ENCODE data around the gene CKAP5. TPM values are rescaled to one million over a fixed set of nuclear protein-coding genes. Genes with fewer than 3 reads are reported as not detected.

The CKAP5 gene
- total RNA-seq, 1 experiment from 2014 or later, result 190 TPM

DNA sequence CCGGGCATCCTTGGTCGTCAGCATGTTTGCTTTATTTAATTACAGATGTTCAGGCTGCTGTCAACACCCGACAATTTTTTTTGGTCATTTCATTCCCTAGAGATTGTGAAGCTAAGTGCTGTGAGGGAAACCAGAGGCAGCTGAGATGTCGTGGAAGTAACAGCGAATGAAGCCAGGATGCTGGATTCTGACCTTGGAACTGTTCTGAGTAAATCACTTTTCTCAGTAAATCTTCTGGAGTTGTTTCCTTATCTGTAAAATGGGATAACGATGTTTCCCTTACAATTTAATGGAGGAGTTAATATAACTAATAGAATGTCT, 390 bp upstream of the CKAP5 start:
- no CpG with 5 or more reads among the region's 6 CpGs for WGBS (ENCODE audit: extremely low coverage, insufficient read length, low lambda C conversion rate)
- no peak overlapping the region for H2BK15ac ChIP-seq (ENCODE audit: low read depth, low read length)

More for the DNA sequence above, 390 bp upstream of the CKAP5 start:
- Histone ChIP-seq H2AK5ac (ENCODE audit: insufficient read length, low read length) (no peak overlapping the region), H3K56ac (ENCODE audit: insufficient read length, low read depth, low read length) (no peak overlapping the region), H3K9me3 (ENCODE audit: control insufficient read depth, low read depth, low read length) (no peaks in the 10 kb centered on the region), H3K4me2 (ENCODE audit: insufficient read depth, insufficient read length, low read length) (peak overlapping the region; percentile 63), H3K4me1 (ENCODE audit: insufficient read depth, low read length) (no peaks in the 10 kb centered on the region), H2BK12ac (ENCODE audit: insufficient read length, low read depth, low read length) (no peak overlapping the region), H3K27ac (ENCODE audit: insufficient read length, low read depth, low read length) (no peak overlapping the region), H3K23me2 (ENCODE audit: insufficient read length, low read depth, low read length, poor library complexity, severe bottlenecking) (no peaks in the 10 kb centered on the region), H4K5ac (ENCODE audit: insufficient read length, low read depth, low read length) (no peak overlapping the region), H2AFZ (ENCODE audit: low read length) (no peak overlapping the region), H3K79me1 (ENCODE audit: insufficient read depth, low read depth, low read length, poor library complexity, severe bottlenecking) (no peaks in the 10 kb centered on the region), H4K91ac (ENCODE audit: insufficient read length, low read depth, low read length) (no peak overlapping the region), H3K27me3 (ENCODE audit: insufficient read depth, low read length) (no peaks in the 10 kb centered on the region), H4K20me1 (ENCODE audit: control insufficient read depth, insufficient read depth, insufficient read length) (no peaks in the 10 kb centered on the region), H3K18ac (ENCODE audit: insufficient read length, low read depth, low read length) (no peak overlapping the region), H3T11ph (ENCODE audit: low read length) (no peak overlapping the region), H3K9ac (ENCODE audit: extremely low read depth, insufficient read length, low read length) (peak overlapping the region; percentile 1), H3K4ac (ENCODE audit: low read depth, low read length) (no peak overlapping the region), H4K8ac (replicated peaks; ENCODE audit: insufficient read length, low read depth, low read length) (no peak overlapping the region), H3K14ac (ENCODE audit: insufficient read depth, low read length) (no peak overlapping the region), H2BK20ac (ENCODE audit: low read depth, low read length, poor library complexity, severe bottlenecking) (no peak overlapping the region), H3K23ac (ENCODE audit: insufficient read length, low read depth, low read length) (no peak overlapping the region), H2BK120ac (ENCODE audit: low read depth, low read length, poor library complexity, severe bottlenecking) (no peak overlapping the region), H3K79me2 (ENCODE audit: insufficient read depth, low read length) (peaks cover 27% of the 10 kb centered on the region; the same call in 1 of the 2 replicates), H2BK5ac (ENCODE audit: insufficient read length, low read length) (no peak overlapping the region)
- Mint-ChIP-seq H3K27me3 (ENCODE audit: low read depth) (peaks cover 7% of the 10 kb centered on the region; the same call in 1 of the 2 replicates), H3K4me1 (peaks cover 28 to 40% of the 10 kb centered on the region in 2 experiments), H3K9me3 (peaks cover 7 to 19% of the 10 kb centered on the region in 2 experiments; a peak in 4 of 5 replicates), H3K4me3 (peak overlapping the region; percentile 91 to 96), H3K27ac (peak overlapping the region in 2 of 3 experiments; percentile 94 to 98; a peak in 5 of 7 replicates), H3K36me3 (ENCODE audit: insufficient read depth in 1 of 3, low read depth in 3 of 3) (peaks cover 11 to 31% (median 27%) of the 10 kb centered on the region in 3 experiments; a peak in 6 of 7 replicates)
- TF ChIP-seq, protein P1, sequence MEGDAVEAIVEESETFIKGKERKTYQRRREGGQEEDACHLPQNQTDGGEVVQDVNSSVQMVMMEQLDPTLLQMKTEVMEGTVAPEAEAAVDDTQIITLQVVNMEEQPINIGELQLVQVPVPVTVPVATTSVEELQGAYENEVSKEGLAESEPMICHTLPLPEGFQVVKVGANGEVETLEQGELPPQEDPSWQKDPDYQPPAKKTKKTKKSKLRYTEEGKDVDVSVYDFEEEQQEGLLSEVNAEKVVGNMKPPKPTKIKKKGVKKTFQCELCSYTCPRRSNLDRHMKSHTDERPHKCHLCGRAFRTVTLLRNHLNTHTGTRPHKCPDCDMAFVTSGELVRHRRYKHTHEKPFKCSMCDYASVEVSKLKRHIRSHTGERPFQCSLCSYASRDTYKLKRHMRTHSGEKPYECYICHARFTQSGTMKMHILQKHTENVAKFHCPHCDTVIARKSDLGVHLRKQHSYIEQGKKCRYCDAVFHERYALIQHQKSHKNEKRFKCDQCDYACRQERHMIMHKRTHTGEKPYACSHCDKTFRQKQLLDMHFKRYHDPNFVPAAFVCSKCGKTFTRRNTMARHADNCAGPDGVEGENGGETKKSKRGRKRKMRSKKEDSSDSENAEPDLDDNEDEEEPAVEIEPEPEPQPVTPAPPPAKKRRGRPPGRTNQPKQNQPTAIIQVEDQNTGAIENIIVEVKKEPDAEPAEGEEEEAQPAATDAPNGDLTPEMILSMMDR (conservative IDR thresholded peaks at IDR 0.05), result no peak
- no peak for DNase-seq
